Neural cell (in vitro differentiated cells): Measurements from ENCODE around the gene REXO2. TPM values are rescaled to one million over a fixed set of nuclear protein-coding genes. Genes with fewer than 3 reads are reported as not detected.

Source experiments
- H2AFZ ChIP-seq: fragments of 200-600, 300-800 bp; sonication (generic), shearing (Covaris generic); 2 replicates; pipeline ENCODE4 v1.6.0; 2014; ENCODE audit warnings: low read depth, mild to moderate bottlenecking, antibody characterized with exemption, low read length, moderate library complexity
- H3F3A ChIP-seq: fragments of 200-600 bp; shearing (Covaris generic); 2 replicates; pipeline ENCODE4 v1.6.1; 2016; ENCODE audit warnings: mild to moderate bottlenecking, moderate library complexity, mixed read lengths, antibody characterized with exemption, low read length; ENCODE audit not compliant: insufficient read depth, poor library complexity, severe bottlenecking
- H3K27ac ChIP-seq: fragments of 200-600, 300-800 bp; sonication (generic), shearing (Covaris generic); 2 replicates; pipeline ENCODE4 v1.5.1; 2014; ENCODE audit warnings: mild to moderate bottlenecking, low read length, moderate library complexity
- H3K27me3 ChIP-seq: fragments of 300-800, 200-600 bp; sonication (generic), shearing (Covaris generic); 2 replicates; pipeline ENCODE4 v1.6.0; 2014; ENCODE audit warnings: mild to moderate bottlenecking, low read depth, low read length, moderate library complexity; ENCODE audit not compliant: insufficient read depth
- H3K36me3 ChIP-seq: fragments of 300-800, 200-600 bp; sonication (generic), shearing (Covaris generic); 2 replicates; pipeline ENCODE4 v1.5.1; 2014; ENCODE audit warnings: mild to moderate bottlenecking, antibody characterized with exemption, low read length, moderate library complexity; ENCODE audit not compliant: insufficient read depth
- H3K4me2 ChIP-seq: fragments of 300-800, 200-600 bp; sonication (generic), shearing (Covaris generic); 2 replicates; pipeline ENCODE4 v1.6.0; 2014; ENCODE audit warnings: mild to moderate bottlenecking, low read length
- H3K4me3 ChIP-seq: fragments of 300-800, 200-600 bp; sonication (generic), shearing (Covaris generic); 2 replicates; pipeline ENCODE4 v1.5.1; 2014; ENCODE audit warnings: mild to moderate bottlenecking, low read length, moderate library complexity
- H3K79me2 ChIP-seq: fragments of 200-600 bp; shearing (Covaris generic); replicated peaks from 2 replicates; pipeline ENCODE4 v1.6.0; 2014; ENCODE audit warnings: mild to moderate bottlenecking, low read length, moderate library complexity; ENCODE audit not compliant: insufficient read depth
- H3K9ac ChIP-seq: fragments of 300-800, 200-600 bp; sonication (generic), shearing (Covaris generic); 2 replicates; pipeline ENCODE4 v1.6.1; 2016; ENCODE audit warnings: mild to moderate bottlenecking, low read length, mixed read lengths
- H3K9me2 ChIP-seq: fragments of 200-600 bp; shearing (Covaris generic); 2 replicates; pipeline ENCODE4 v1.6.1; 2016; ENCODE audit warnings: mild to moderate bottlenecking, low read length, mixed read lengths; ENCODE audit not compliant: insufficient read depth
- H3K9me3 ChIP-seq: fragments of 200-600, 300-800 bp; sonication (generic), shearing (Covaris generic); 2 replicates; pipeline ENCODE4 v1.6.1; 2016; ENCODE audit warnings: mild to moderate bottlenecking, mixed run types, low read length, moderate library complexity, mixed read lengths
- H4K20me1 ChIP-seq: fragments of 200-600 bp; shearing (Covaris generic); 2 replicates; pipeline ENCODE4 v1.6.1; 2016; ENCODE audit warnings: mild to moderate bottlenecking, mixed run types; ENCODE audit not compliant: insufficient read depth
- CTCF ChIP-seq: fragments of 450-650 bp; IDR thresholded peaks from 2 replicates; pipeline ENCODE4 v1.5.1; 2014; ENCODE audit warnings: antibody characterized with exemption, mild to moderate bottlenecking, moderate library complexity; ENCODE audit not compliant: poor library complexity, severe bottlenecking
- EP300 ChIP-seq: fragments of 450-650 bp; conservative IDR thresholded peaks from 2 replicates; pipeline ENCODE4 v1.6.1; 2014; ENCODE audit warnings: antibody characterized with exemption, mild to moderate bottlenecking, moderate library complexity; ENCODE audit not compliant: poor library complexity, severe bottlenecking
- EZH2 ChIP-seq: fragments of 200-600, 300-800 bp; shearing (Covaris generic), sonication (generic); IDR thresholded peaks from 2 replicates; pipeline ENCODE4 v1.6.1; 2014; ENCODE audit warnings: antibody characterized with exemption, low read length, borderline replicate concordance, mild to moderate bottlenecking; ENCODE audit not compliant: insufficient read depth, poor library complexity, severe bottlenecking
- MXI1 ChIP-seq: fragments of 450-650 bp; conservative IDR thresholded peaks from 2 replicates; pipeline ENCODE4 v1.6.1; 2014; ENCODE audit warnings: antibody characterized with exemption, mild to moderate bottlenecking; ENCODE audit not compliant: poor library complexity, severe bottlenecking
- POLR2AphosphoS5 ChIP-seq: IDR thresholded peaks from 2 replicates; pipeline ENCODE4 v1.6.1; 2012
- RAD21 ChIP-seq: fragments of 450-650 bp; conservative IDR thresholded peaks from 2 replicates; pipeline ENCODE4 v1.6.1; 2014; ENCODE audit warnings: antibody characterized with exemption, mild to moderate bottlenecking, moderate library complexity
- REST ChIP-seq: IDR thresholded peaks from 2 replicates; pipeline ENCODE4 v1.6.1; 2012; ENCODE audit warnings: borderline replicate concordance
- SMC3 ChIP-seq: fragments of 450-650 bp; conservative IDR thresholded peaks from 2 replicates; pipeline ENCODE4 v1.6.1; 2014; ENCODE audit warnings: antibody characterized with exemption, mild to moderate bottlenecking, moderate library complexity; ENCODE audit not compliant: poor library complexity
- TAF1 ChIP-seq: IDR thresholded peaks from 2 replicates; pipeline ENCODE4 v1.6.1; 2012; ENCODE audit warnings: low read depth
- polyA minus RNA-seq: library from RNA; depleted of rRNA, polyadenylated mRNA; stranded (reverse); fragments of >200 nt; gene quantifications from 2 replicates; pipeline ENCODE4 v1.2.3, GENCODE V29; 2014
- polyA plus RNA-seq: library from polyadenylated mRNA; depleted of rRNA; stranded (reverse); fragments of >200 nt; gene quantifications from 2 replicates; pipeline ENCODE4 v1.2.3, GENCODE V29; 2014

Gene REXO2
- polyA plus RNA-seq = 30.7 and 48.8 TPM in 2 replicates
- polyA minus RNA-seq = 23.5 and 27.8 TPM in 2 replicates

GRCh38 chr11:114439229-114440120, at the start of gene REXO2:
Gene REXO2 (plus strand): TSS chr11:114439467. CDS start chr11:114439529, 62 bp downstream.
- H3K36me3 ChIP-seq = no peaks in the 10 kb centered on the region
- H3K27me3 ChIP-seq = no peaks in the 10 kb centered on the region
- H3F3A ChIP-seq = no peaks in the 10 kb centered on the region
- peak within 1 kb of the TSS; percentile 93 for H2AFZ ChIP-seq
- no peaks in the 10 kb centered on the region for H3K9me2 ChIP-seq
- no peak within 1 kb of the TSS for H3K27ac ChIP-seq
- peak; percentile 51 for TF ChIP-seq POLR2AphosphoS5
- peak; percentile 70 for TF ChIP-seq CTCF
- no peak for TF ChIP-seq EP300
- no peak for TF ChIP-seq TAF1
- no peak for TF ChIP-seq REST
- no peak for TF ChIP-seq EZH2
- TF ChIP-seq RAD21 = peak; percentile 57
- peak; percentile 93 for TF ChIP-seq MXI1
- TF ChIP-seq SMC3 = peak; percentile 60
- peak within 1 kb of the TSS; percentile 57 for H3K4me2 ChIP-seq
- H3K79me2 ChIP-seq = peaks cover 4% of the 10 kb centered on the region
- peak within 1 kb of the TSS; percentile 92 for H3K4me3 ChIP-seq
- peak within 1 kb of the TSS; percentile 73 for H3K9ac ChIP-seq
- H3K9me3 ChIP-seq = no peaks in the 10 kb centered on the region
- no peaks in the 10 kb centered on the region for H4K20me1 ChIP-seq

GRCh38 chr11:114392735-114393667, 46.3 kb upstream of the REXO2 start:
- H3K9ac ChIP-seq = no peak overlapping the region

More at GRCh38 chr11:114392735-114393667, 46.3 kb upstream of the REXO2 start:
- no peaks in the 10 kb centered on the region for H3F3A ChIP-seq
- H3K9me2 ChIP-seq = no peaks in the 10 kb centered on the region
- H2AFZ ChIP-seq = no peak overlapping the region
- H3K4me2 ChIP-seq = no peak overlapping the region
- H3K9me3 ChIP-seq = no peaks in the 10 kb centered on the region
- no peak overlapping the region for H3K4me3 ChIP-seq
- no peaks in the 10 kb centered on the region for H3K36me3 ChIP-seq
- no peaks in the 10 kb centered on the region for H3K79me2 ChIP-seq
- H4K20me1 ChIP-seq = no peaks in the 10 kb centered on the region
- H3K27ac ChIP-seq = no peak overlapping the region
- no peaks in the 10 kb centered on the region for H3K27me3 ChIP-seq
- no peak for TF ChIP-seq SMC3
- no peak for TF ChIP-seq TAF1
- TF ChIP-seq RAD21 = no peak
- TF ChIP-seq MXI1 = no peak
- no peak for TF ChIP-seq CTCF
- no peak for TF ChIP-seq EP300
- TF ChIP-seq EZH2 = no peak
- TF ChIP-seq POLR2AphosphoS5 = no peak
- TF ChIP-seq REST = no peak
